ENCODE data around the gene TXNDC9.
"Not testable (repeated sequence)": the region's sequence is repeated elsewhere in the genome, so short reads cannot be mapped to it uniquely, and the experiment has no call there.

Gene TXNDC9

GRCh38 chr2:99317873-99318200 lies 18.3 kb downstream of the TXNDC9 start:
- not testable (repeated sequence) for DNase-seq

- no peak for DNase-seq
Observed at GRCh38 chr2:99317161-99317872, 18.8 kb downstream of the TXNDC9 start.

- not testable (repeated sequence) for DNase-seq
Observed at GRCh38 chr2:99301097-99301496, 35.0 kb downstream of the TXNDC9 start, which contains the start of gene LYG1. Gene LYG1, minus strand, starts transcription at chr2:99301197. Its CDS starts 5,527 bp downstream, at chr2:99295670.

GRCh38 chr2:99299580-99299979 lies 36.6 kb downstream of the TXNDC9 start:
- no peak for DNase-seq

GRCh38 chr2:99297994-99298393 lies 38.1 kb downstream of the TXNDC9 start:
- DNase-seq, result no peak

GRCh38 chr2:99285526-99285925 lies 50.6 kb downstream of the TXNDC9 start:
- DNase-seq, result no peak

GRCh38 chr2:99279969-99280695 lies 56.0 kb downstream of the TXNDC9 start:
- no peak for DNase-seq

GRCh38 chr2:99278793-99279291 lies 57.3 kb downstream of the TXNDC9 start:
- DNase-seq, result no peak

- not testable (repeated sequence) for DNase-seq
Observed at GRCh38 chr2:99278195-99278765, 57.9 kb downstream of the TXNDC9 start.

- no peak for DNase-seq
Observed at GRCh38 chr2:99275882-99276281, 60.3 kb downstream of the TXNDC9 start.
